Activated CD8-positive, alpha-beta T cell treated with anti-CD3 and anti-CD28 coated beads, Interleukin-2, amount 10 ng/mL, durations not matched to agents 7 days and 5 days (primary cell): ENCODE data around the gene PIGH. TPM values are rescaled to one million over a fixed set of nuclear protein-coding genes. Genes with fewer than 3 reads are reported as not detected.
A peak's percentile ranks its signal among the peaks of the same experiment; 100 is the strongest.

Experiments
- ATAC-seq: fragments of 150-1000 bp; cut with Tn5 transposase; one replicate; pipeline ENCODE4 v1.10.0; 2021; ENCODE audit warnings: moderate library complexity
- CTCF ChIA-PET: fragments of 350-600 bp; sonication (Branson Sonifier 250); formaldehyde crosslinking; loops from one replicate; lab custom pipeline; 2021; ENCODE audit warnings: antibody characterized with exemption; lab: Charles Lee
- POLR2A ChIA-PET: fragments of 350-600 bp; sonication (Branson Sonifier 250); formaldehyde crosslinking; loops from one replicate; lab custom pipeline; 2021; ENCODE audit warnings: antibody characterized with exemption; lab: Charles Lee
- DNase-seq: peaks from one replicate; pipeline ENCODE4 v3.0.0-alpha.2; 2020
- H3K27ac Mint-ChIP-seq: one replicate; pipeline ENCODE4 v1.8.0; 2021; ENCODE audit warnings: mild to moderate bottlenecking, mixed read lengths
- H3K27me3 Mint-ChIP-seq: one replicate; pipeline ENCODE4 v1.8.0; 2021; ENCODE audit warnings: low read depth, mixed read lengths
- H3K36me3 Mint-ChIP-seq: one replicate; pipeline ENCODE4 v1.8.0; 2021; ENCODE audit warnings: low read depth, mixed read lengths
- H3K4me1 Mint-ChIP-seq: one replicate; pipeline ENCODE4 v1.8.0; 2021; ENCODE audit warnings: low read depth, mixed read lengths
- H3K4me3 Mint-ChIP-seq: one replicate; pipeline ENCODE4 v1.8.0; 2021; ENCODE audit warnings: mild to moderate bottlenecking, mixed read lengths
- H3K9me3 Mint-ChIP-seq: one replicate; pipeline ENCODE4 v1.8.0; 2022; ENCODE audit warnings: mixed read lengths; ENCODE audit not compliant: insufficient read depth
- total RNA-seq, 2 experiments: library from RNA; stranded (reverse); gene quantifications; one replicate each; pipeline ENCODE4 v1.2.3, GENCODE V29; 2021

Gene PIGH
- total RNA-seq, 2 experiments from 2014 or later, result 14.8 to 17.5 TPM

DNA sequence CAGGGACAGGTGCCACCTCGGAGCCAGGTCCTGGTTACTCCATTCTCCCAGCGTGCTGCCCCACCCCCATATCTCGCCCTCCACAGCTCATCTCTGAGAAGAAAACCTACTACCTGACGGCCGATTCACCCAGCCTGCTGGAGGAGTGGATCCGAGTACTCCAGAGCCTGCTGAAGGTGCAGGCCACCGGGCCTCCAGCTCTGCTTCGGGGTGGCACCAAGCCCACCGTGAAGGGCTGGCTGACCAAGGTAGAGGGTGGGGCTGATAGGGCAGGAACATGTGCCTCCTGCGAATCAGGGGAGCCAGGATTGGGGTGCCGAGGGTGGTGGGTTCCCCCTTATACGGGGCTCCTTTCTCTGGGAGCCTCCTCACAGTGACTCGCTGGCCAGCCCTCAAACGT, 25.9 kb downstream of the PIGH start:
- Mint-ChIP-seq H3K9me3 (no peaks in the 10 kb centered on the region), H3K4me1 (no peaks in the 10 kb centered on the region), H3K27ac (no peak overlapping the region), H3K36me3 (no peaks in the 10 kb centered on the region), H3K4me3 (no peak overlapping the region), H3K27me3 (peaks cover 3% of the 10 kb centered on the region)
- ChIA-PET CTCF (interaction anchor here (5.4 kb wide), 1 partner anchor 146 kb away, joined by 177 read pairs; no protein-coding TSS in a partner anchor), POLR2A (no interaction called here)
- DNase-seq (no peak), ATAC-seq (no peak)

DNA sequence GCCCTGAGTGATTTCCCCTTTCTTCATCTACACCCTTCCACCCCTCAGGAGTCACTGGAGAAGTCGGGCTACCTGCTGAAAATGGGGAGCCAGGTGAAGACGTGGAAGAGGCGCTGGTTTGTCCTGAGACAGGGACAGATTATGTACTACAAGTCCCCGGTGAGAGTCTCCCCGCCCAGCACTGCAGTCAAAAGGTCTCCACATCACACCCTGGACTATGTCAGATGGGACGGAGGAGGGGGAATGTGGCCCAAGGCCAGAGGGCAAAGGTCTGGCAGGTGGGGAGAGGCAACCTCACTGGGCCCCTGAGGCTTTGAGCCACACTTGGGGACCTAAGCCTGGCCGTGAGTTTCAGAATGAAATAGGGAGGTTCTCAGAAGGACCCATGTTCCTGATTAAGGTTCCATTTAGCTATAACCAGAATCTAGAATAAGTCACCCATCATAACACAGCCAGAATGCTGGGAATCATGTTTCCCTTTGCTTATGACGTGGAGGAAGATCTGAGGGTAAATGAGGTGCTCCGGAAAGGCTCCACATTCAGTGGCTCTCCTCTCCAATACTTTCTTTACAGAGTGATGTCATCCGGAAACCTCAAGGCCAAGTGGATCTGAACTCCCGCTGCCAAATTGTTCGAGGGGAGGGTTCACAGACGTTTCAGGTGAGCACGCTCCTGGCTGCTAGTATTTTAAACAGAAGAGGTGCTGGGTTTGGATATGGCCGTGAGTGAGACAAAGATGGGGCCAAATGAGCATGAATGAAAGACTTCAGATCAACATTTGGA, 26.6 kb downstream of the PIGH start:
- ATAC-seq, result no peak
- POLR2A ChIA-PET, result no interaction called here
- H3K4me3 Mint-ChIP-seq, result no peak overlapping the region
- no peak for DNase-seq
- no peaks in the 10 kb centered on the region for H3K4me1 Mint-ChIP-seq
- CTCF ChIA-PET, result interaction anchor here (2.5 to 5.7 kb wide), 3 partner anchors 10 to 145 kb away, joined by 12 to 177 read pairs (median 77); no protein-coding TSS in a partner anchor
- peaks cover 3% of the 10 kb centered on the region for H3K27me3 Mint-ChIP-seq
- no peaks in the 10 kb centered on the region for H3K36me3 Mint-ChIP-seq
- no peak overlapping the region for H3K27ac Mint-ChIP-seq
- no peaks in the 10 kb centered on the region for H3K9me3 Mint-ChIP-seq

DNA sequence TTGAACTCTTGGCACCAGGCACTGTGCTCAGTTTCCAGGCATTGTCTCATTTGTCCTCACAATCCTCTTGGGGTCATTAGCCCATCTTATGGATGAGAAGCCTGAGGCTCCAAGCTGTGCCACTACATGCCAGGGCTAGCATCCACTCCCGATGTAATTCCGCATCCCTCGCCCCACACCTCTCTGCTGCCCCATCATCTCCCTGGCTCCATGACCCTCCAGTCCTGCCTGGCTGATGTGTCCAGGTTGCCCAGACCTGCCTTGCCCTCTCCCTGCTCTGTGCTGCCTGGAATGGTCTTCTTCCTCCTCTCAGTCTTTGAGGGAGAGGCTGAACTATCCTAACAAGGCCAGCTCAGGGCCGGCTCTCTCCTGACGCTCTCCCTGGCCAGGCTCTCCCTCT, 27.5 kb downstream of the PIGH start:
- Mint-ChIP-seq H3K9me3 (no peaks in the 10 kb centered on the region), H3K27ac (no peak overlapping the region), H3K4me3 (no peak overlapping the region), H3K27me3 (peaks cover 3% of the 10 kb centered on the region), H3K4me1 (peaks cover under 1% of the 10 kb centered on the region), H3K36me3 (no peaks in the 10 kb centered on the region)
- ATAC-seq (no peak), DNase-seq (no peak)
- ChIA-PET CTCF (interaction anchor here (1.5 to 5.7 kb wide), 8 partner anchors 10 to 145 kb away, joined by 7 to 177 read pairs (median 14); partner anchors contain the start of genes PIGH and PLEKHH1), POLR2A (no interaction called here)

DNA sequence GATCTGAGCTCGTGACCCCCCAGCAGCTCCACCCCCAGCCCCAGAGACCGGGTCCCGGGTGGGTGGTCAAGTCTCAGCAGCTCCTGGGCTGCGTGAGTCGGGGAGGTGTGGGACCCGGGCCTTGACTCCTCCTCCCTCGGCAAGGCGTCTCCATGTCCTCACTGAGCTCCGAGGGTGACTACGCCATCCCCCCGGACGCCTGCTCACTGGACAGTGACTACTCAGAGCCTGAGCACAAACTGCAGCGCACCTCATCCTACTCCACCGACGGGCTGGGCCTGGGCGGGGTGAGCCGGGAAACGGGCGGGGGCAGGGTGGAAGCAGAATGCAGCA, 28.1 kb downstream of the PIGH start:
- H3K27me3 Mint-ChIP-seq, result peaks cover 3% of the 10 kb centered on the region
- no peaks in the 10 kb centered on the region for H3K36me3 Mint-ChIP-seq
- CTCF ChIA-PET, result interaction anchor here (0.6 to 5.7 kb wide), 49 partner anchors 9 to 189 kb away, joined by 3 to 177 read pairs (median 5); partner anchors contain the start of genes PIGH, PLEKHH1 and VTI1B
- no peak overlapping the region for H3K4me3 Mint-ChIP-seq
- peaks cover 7% of the 10 kb centered on the region for H3K4me1 Mint-ChIP-seq
- POLR2A ChIA-PET, result interaction anchor here (1.9 kb wide), 1 partner anchor 144 kb away, joined by 6 read pairs; no protein-coding TSS in a partner anchor
- ATAC-seq (no peak), DNase-seq (no peak)
- H3K27ac Mint-ChIP-seq, result no peak overlapping the region
- H3K9me3 Mint-ChIP-seq, result no peaks in the 10 kb centered on the region

DNA sequence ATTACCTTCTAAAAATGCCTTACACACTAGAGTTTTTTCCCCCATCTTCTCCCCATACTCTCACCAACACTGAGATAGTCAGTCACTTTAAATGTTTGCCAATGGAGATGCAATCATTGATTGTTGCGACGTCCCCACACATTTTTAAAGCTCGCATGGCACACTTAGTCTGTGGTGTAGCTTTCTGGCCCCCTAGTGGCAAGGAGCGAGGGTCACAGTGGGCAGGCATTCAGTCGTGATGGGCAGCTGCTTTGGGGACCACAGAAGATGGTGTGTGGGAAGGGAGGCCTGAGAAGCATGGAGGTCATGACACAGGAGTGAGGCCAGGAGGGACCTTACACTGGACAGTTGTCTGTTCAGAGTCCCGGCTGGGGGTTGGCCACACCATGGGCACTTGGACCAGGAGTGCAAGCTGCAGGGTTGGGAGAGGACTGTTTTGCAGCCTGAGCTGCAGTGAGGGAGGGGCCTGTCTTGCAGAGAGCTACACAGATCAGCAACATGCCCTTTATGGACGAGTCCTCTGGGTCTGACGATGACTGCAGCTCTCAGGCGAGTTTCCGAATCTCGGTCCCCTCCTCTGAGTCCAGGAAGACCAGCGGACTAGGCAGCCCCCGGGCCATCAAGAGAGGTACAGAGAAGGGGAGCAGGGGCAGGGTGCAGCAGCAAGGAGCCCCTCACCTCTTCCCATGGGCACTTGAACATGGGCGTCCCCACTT, 28.6 kb downstream of the PIGH start:
- H3K4me1 Mint-ChIP-seq, result peaks cover 8% of the 10 kb centered on the region
- CTCF ChIA-PET, result interaction anchor here (0.6 to 5.7 kb wide), 61 partner anchors 9 to 212 kb away, joined by 3 to 177 read pairs (median 4); partner anchors contain the start of genes ATP6V1D, EIF2S1, PIGH and PLEKHH1
- H3K9me3 Mint-ChIP-seq, result no peaks in the 10 kb centered on the region
- peaks cover 3% of the 10 kb centered on the region for H3K27me3 Mint-ChIP-seq
- peak; percentile 81 for DNase-seq
- POLR2A ChIA-PET, result interaction anchor here (0.9 to 1.9 kb wide), 2 partner anchors 44 to 143 kb away, joined by 4 to 6 read pairs; no protein-coding TSS in a partner anchor
- no peaks in the 10 kb centered on the region for H3K36me3 Mint-ChIP-seq
- no peak overlapping the region for H3K27ac Mint-ChIP-seq
- ATAC-seq, result peak; percentile 92
- no peak overlapping the region for H3K4me3 Mint-ChIP-seq

DNA sequence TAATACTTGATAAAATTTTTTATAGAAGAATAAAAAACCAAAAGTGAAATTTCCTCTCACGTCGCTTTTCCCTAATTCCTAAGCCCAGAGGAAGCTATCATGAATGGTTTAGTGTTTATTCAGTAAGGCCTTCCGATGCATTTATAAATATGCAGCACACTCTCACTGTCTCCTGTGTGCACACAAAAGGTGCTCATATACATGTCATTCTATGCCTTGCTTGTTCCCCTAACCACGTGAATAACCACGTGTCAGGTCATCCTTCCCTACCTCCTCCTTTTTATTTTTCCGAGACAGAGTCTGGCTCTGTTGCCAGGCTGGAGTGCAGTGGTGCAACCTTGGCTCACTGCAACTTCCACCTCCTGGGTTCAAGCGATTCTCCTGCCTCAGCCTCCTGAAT, 29.6 kb downstream of the PIGH start:
- ChIA-PET CTCF (interaction anchor here (0.9 to 5.7 kb wide), 25 partner anchors 8 to 211 kb away, joined by 3 to 177 read pairs (median 7); partner anchors contain the start of genes ATP6V1D, EIF2S1, PIGH and PLEKHH1), POLR2A (interaction anchor here (1.9 kb wide), 1 partner anchor 142 kb away, joined by 6 read pairs; no protein-coding TSS in a partner anchor)
- peaks cover 8% of the 10 kb centered on the region for H3K4me1 Mint-ChIP-seq
- no peak for ATAC-seq
- no peaks in the 10 kb centered on the region for H3K9me3 Mint-ChIP-seq
- peaks cover 3% of the 10 kb centered on the region for H3K27me3 Mint-ChIP-seq
- no peak for DNase-seq
- H3K27ac Mint-ChIP-seq, result no peak overlapping the region
- H3K4me3 Mint-ChIP-seq, result no peak overlapping the region
- no peaks in the 10 kb centered on the region for H3K36me3 Mint-ChIP-seq

DNA sequence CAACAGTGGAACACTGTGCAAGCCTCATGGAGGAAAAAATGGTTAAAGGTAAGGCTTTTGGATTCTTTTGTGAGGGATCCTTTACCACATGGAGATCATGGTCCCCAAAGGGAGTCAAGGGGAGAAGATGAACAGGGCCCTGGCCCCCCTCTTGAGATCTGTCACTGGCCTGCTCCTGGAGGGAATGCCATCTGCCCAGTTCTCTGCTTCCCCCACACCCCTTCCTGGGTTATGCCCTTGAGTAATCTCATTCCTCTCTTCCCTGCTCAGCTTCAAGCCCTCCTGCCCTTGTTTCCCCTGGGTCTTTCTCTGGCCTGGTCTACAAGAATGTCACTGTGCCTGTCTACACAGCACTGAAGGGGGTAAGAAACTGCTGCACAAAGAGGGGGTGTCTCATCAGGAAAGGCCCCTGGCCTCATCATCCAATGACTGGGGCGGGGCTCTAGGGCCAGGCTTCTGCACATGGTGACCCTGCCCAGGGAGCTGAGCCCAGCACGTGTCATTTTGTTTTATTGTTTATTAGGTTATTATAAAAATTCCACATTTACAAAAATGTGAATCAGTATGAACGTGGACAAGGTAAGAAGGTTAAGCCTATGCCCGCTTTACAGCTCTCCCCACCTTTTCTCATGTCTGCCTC, 30.3 kb downstream of the PIGH start:
- DNase-seq (no peak), ATAC-seq (no peak)
- H3K4me1 Mint-ChIP-seq, result peaks cover 10% of the 10 kb centered on the region
- no peaks in the 10 kb centered on the region for H3K36me3 Mint-ChIP-seq
- H3K9me3 Mint-ChIP-seq, result no peaks in the 10 kb centered on the region
- no peak overlapping the region for H3K27ac Mint-ChIP-seq
- CTCF ChIA-PET, result interaction anchor here (2.2 to 5.7 kb wide), 6 partner anchors 7 to 149 kb away, joined by 8 to 177 read pairs (median 30); no protein-coding TSS in a partner anchor
- no peak overlapping the region for H3K4me3 Mint-ChIP-seq
- POLR2A ChIA-PET, result no interaction called here
- H3K27me3 Mint-ChIP-seq, result peaks cover 3% of the 10 kb centered on the region

DNA sequence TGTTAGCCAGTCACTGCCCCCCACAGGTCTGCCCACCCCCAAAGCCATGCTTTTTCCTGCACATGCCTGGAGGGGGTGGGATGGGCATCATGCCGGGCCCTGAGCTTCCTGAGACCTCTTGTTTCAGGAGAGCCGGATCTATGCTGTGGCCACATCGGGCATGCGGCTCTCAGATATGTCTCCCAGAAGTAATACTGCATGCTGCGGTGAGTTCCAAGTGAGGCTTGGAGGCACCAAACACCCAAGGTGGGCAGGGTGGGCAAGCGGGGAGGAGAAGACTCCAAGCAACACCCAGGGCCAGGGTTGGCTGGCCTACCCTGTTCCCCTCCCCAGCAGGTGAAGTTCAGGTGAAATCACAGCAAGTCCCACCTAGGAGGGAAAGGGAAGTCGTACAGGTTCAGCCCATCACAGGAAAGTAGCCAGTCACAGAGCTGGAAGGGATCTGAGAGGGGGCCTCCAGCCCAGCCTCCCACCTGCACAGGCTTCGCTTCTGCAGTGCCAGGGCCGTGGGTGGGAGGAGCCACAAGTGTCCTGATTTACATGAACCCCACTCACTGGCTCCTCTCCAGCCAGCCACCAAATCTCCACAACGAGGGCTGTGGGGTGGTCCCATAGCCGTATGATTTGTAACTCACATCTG, 30.9 kb downstream of the PIGH start:
- Mint-ChIP-seq H3K4me3 (no peak overlapping the region), H3K4me1 (peaks cover 10% of the 10 kb centered on the region), H3K9me3 (no peaks in the 10 kb centered on the region), H3K27me3 (peaks cover 3% of the 10 kb centered on the region), H3K27ac (no peak overlapping the region), H3K36me3 (no peaks in the 10 kb centered on the region)
- DNase-seq (no peak), ATAC-seq (no peak)
- POLR2A ChIA-PET, result no interaction called here
- CTCF ChIA-PET, result interaction anchor here (3.1 to 5.7 kb wide), 3 partner anchors 43 to 148 kb away, joined by 30 to 177 read pairs (median 77); no protein-coding TSS in a partner anchor

DNA sequence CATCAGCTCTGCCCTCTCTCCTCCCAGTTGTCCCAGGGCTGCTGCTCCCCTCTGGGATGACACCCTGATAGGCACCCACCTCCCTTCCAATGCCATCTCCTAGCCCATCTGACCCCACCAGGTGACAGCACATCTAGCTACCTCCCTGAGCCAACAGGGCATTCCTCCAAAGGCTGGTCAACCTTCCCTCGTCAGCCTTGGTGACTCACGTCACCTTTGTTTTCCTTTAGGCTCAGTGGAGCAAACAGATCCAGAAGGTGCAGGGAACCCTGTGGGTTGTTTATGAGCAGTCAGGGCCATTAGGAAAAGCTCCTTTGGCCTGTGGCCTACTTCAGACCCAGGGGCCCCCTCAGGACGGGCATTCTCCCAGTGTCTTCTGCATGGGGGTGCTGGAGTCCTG, 32.4 kb downstream of the PIGH start:
- Mint-ChIP-seq H3K4me3 (no peak overlapping the region), H3K9me3 (no peaks in the 10 kb centered on the region), H3K27ac (no peak overlapping the region), H3K27me3 (peaks cover 3% of the 10 kb centered on the region), H3K36me3 (no peaks in the 10 kb centered on the region), H3K4me1 (peaks cover 10% of the 10 kb centered on the region)
- ChIA-PET CTCF (interaction anchor here (2.9 to 5.7 kb wide), 2 partner anchors 41 to 141 kb away, joined by 16 to 77 read pairs; no protein-coding TSS in a partner anchor), POLR2A (no interaction called here)
- ATAC-seq (no peak), DNase-seq (no peak)

DNA sequence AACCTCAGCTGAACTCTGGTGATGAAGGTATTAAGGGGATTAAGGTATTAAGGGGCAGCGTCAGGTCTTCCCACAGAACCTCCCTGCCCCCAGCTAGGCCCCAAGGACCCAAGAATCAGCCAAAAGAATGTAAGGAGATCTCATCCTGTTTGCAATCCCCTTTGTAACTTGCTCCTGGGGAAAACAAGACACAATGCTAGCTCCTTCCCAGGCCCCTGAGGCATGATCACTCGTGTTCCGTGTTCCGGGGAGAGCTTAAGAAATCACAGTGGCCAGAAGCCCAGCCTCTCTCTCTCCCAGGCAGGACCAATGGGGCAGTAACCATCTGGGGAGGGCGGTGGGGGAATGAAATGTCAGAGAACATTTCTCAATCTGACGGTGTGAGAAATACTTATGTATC, 33.2 kb downstream of the PIGH start:
- ATAC-seq (no peak), DNase-seq (no peak)
- H3K27ac Mint-ChIP-seq, result no peak overlapping the region
- peaks cover 10% of the 10 kb centered on the region for H3K4me1 Mint-ChIP-seq
- ChIA-PET CTCF (interaction anchor here (1.1 to 2.9 kb wide), 5 partner anchors 18 to 147 kb away, joined by 3 to 16 read pairs (median 4); no protein-coding TSS in a partner anchor), POLR2A (no interaction called here)
- H3K4me3 Mint-ChIP-seq, result no peak overlapping the region
- H3K9me3 Mint-ChIP-seq, result no peaks in the 10 kb centered on the region
- H3K27me3 Mint-ChIP-seq, result peaks cover 3% of the 10 kb centered on the region
- H3K36me3 Mint-ChIP-seq, result no peaks in the 10 kb centered on the region

DNA sequence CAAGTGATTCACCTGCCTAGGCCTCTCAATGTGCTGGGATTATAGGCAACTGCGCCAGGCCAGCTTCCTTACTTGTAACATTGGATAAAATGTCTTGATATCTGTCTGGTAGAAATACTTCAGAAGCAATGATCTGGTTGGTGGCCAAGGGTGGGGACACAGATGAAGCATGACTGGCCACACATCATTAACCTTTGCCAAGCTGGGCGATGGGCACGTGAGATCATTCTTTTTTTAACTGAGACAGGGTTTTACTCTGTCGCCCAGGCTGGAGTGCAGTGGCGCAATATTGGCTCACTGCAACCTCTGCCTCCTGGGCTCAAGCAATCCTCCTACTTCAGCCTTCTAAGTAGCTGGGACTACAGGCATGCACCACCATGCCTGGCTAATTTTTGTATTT, 35.8 kb downstream of the PIGH start:
- H3K27ac Mint-ChIP-seq, result no peak overlapping the region
- DNase-seq (no peak), ATAC-seq (no peak)
- H3K27me3 Mint-ChIP-seq, result no peaks in the 10 kb centered on the region
- no peak overlapping the region for H3K4me3 Mint-ChIP-seq
- no peaks in the 10 kb centered on the region for H3K36me3 Mint-ChIP-seq
- no peaks in the 10 kb centered on the region for H3K9me3 Mint-ChIP-seq
- ChIA-PET POLR2A (no interaction called here), CTCF (interaction anchor here (1.7 kb wide), 1 partner anchor 137 kb away, joined by 5 read pairs; no protein-coding TSS in a partner anchor)
- H3K4me1 Mint-ChIP-seq, result peaks cover 10% of the 10 kb centered on the region
